ENCODE results near the gene SPON1.

DNA sequence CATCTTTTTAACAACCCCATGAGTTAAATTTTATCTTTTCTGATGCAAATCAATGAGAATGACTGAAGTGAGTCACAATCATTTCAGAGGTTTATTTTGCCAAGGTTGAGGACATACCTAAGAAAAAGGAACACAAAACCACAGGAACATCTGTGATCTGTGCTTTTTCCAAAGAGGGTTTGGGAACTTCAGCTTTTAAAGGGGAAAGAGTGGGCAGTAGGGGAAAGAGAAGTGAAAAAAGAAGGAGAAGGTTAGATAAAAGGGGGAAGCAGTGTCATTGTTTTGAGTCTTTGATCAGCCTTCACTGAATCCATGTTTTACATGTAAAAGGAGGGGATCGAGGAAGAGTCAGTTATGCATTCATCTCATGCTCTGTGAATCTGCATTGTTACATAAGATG is 45.3 kb upstream of the SPON1 start:
- TF ChIP-seq EP300 (IDR thresholded peaks at IDR 0.05) = no peak
- TF ChIP-seq, protein P1, sequence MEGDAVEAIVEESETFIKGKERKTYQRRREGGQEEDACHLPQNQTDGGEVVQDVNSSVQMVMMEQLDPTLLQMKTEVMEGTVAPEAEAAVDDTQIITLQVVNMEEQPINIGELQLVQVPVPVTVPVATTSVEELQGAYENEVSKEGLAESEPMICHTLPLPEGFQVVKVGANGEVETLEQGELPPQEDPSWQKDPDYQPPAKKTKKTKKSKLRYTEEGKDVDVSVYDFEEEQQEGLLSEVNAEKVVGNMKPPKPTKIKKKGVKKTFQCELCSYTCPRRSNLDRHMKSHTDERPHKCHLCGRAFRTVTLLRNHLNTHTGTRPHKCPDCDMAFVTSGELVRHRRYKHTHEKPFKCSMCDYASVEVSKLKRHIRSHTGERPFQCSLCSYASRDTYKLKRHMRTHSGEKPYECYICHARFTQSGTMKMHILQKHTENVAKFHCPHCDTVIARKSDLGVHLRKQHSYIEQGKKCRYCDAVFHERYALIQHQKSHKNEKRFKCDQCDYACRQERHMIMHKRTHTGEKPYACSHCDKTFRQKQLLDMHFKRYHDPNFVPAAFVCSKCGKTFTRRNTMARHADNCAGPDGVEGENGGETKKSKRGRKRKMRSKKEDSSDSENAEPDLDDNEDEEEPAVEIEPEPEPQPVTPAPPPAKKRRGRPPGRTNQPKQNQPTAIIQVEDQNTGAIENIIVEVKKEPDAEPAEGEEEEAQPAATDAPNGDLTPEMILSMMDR (IDR thresholded peaks at IDR 0.05) = no peak
- no peak for TF ChIP-seq SMC3 (IDR thresholded peaks at IDR 0.05)

Measured in A549 (cell line).